H1 (cell line): Measurements from ENCODE around the gene JMJD1C. TPM values are rescaled to one million over a fixed set of nuclear protein-coding genes. Genes with fewer than 3 reads are reported as not detected.

Source experiments
- BRCA1 ChIP-seq: IDR thresholded peaks from 2 replicates; pipeline ENCODE4 v1.6.1; 2012; ENCODE audit warnings: low read depth, low read length, improper control_type of control experiment
- CHD7 ChIP-seq: fragments of 300-600 bp; sonication (generic); IDR thresholded peaks from 2 replicates; pipeline ENCODE4 v1.7.1; 2012; ENCODE audit warnings: low read length, moderate library complexity, mild to moderate bottlenecking, inconsistent platforms; ENCODE audit not compliant: insufficient replicate concordance
- TAF7 ChIP-seq: optimal IDR thresholded peaks from 2 replicates; pipeline ENCODE3; 2011; ENCODE audit warnings: low read depth, mild to moderate bottlenecking, inconsistent platforms, low read length, moderate library complexity, borderline replicate concordance
- polyA plus RNA-seq, 7 experiments: library from polyadenylated mRNA; depleted of rRNA in 3 of 7; stranded (reverse) in 5 of 7; unstranded in 2 of 7; fragments of >200 nt in 5 of 7; fragments of 200-250 nt in 2 of 7; gene quantifications; 1 replicate in 5 of 7; 2 replicates in 1 of 7; 4 replicates in 1 of 7; pipeline versions ENCODE4 v1.2.1 to v1.2.3, GENCODE V29; 2011 to 2013; ENCODE audit warnings: missing spikeins in 2 of 7, mixed read lengths in 2 of 7
- total RNA-seq: library from RNA; stranded (reverse); fragmentation: NEBNext Ultra II Directional; extraction: Animal tissue kit (Norgen Biotek cat#: 25700); gene quantifications from 2 replicates; pipeline ENCODE4 v1.2.1, GENCODE V29; 2021

JMJD1C gene
- total and polyA plus RNA-seq, 2 of the 8 experiments (the other 6 are each of a cell fraction or from before 2014, with no cell fraction given): 54.5 to 210 TPM

DNA sequence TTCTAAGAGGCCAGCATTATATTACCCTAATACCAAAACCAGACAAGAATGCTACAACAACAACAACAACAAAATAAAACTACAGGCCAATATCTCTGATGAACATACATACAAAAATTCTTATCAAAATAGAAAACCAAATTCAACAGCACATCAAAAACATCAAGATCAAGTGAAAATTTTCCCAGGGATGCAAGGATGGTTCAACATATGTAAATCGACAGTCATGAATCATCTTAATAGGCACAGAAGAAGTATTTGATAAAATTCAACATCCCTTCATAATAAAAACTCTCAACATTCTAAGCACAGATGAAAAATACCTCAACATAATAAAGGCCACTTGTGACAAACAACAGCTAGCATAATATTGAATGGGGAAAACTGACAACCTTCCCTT is 75.3 kb downstream of the JMJD1C start (continued):
- TF ChIP-seq CHD7: no peak
- TF ChIP-seq TAF7: no peak
- TF ChIP-seq BRCA1: no peak
